HG03064 (cell line): ENCODE results near the gene PRODH.
"Not testable (repeated sequence)": the region's sequence is repeated elsewhere in the genome, so short reads cannot be mapped to it uniquely, and the experiment has no call there.

Experiments
- ATAC-seq: cut with Tn5 transposase; IDR thresholded peaks from one replicate; pipeline ENCODE4 v1.9.1; 2021; ENCODE audit warnings: low read depth; ENCODE audit not compliant: unreplicated experiment

Gene PRODH

DNA sequence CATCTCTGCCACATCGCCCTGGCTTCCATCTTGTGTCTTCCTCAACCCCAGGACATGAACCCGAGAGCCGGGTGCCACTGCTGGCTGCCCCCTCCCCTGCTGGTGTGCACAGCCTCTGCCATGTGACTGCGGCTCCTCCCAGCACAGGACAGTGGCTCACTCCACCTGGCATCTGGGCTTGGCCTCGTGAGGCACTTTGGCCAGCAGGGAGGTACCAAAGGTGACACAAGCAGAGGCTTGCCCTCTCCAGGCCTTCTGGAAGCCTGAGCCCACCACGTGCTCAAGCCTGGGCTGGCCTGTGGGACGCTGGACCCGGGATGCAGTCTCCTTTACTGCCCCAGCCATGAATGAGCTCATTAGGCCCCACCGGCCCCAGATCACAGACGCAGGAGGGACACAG lies 21.5 kb downstream of the PRODH start:
- ATAC-seq = not testable (repeated sequence)

DNA sequence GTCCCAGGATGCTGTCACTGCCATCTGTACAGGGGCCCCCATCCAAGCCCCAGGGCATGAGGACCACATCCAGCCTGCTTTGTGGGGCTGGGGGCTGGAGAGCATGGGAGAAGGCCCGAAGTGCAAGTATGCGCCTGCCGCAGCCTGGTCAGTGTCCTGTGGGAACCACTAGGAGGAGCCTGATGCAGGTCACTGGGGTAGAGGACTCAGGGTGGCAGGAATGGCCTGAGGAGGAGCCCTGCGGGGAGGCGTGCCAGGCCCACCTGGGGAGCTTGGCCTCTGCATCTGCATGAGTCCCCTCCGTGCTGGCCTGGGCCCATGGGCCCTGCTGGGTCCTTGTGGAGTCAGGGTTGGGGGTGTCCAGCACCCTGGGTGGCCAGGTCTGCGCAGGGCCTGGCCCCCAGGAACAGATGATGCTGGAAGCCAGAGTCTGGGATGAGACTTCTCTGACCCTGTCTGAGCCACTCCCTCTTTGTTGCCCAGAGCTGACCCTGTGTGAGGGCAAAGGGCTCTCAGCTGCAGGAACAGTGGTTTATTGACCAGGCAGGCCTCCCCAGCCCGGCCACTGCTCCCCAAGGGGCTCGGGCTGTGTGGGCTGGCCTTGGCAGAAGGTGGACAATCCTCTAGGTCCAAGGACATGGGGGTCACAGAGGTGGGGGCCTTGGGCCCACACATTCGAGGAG lies 23.7 kb downstream of the PRODH start:
- not testable (repeated sequence) for ATAC-seq

DNA sequence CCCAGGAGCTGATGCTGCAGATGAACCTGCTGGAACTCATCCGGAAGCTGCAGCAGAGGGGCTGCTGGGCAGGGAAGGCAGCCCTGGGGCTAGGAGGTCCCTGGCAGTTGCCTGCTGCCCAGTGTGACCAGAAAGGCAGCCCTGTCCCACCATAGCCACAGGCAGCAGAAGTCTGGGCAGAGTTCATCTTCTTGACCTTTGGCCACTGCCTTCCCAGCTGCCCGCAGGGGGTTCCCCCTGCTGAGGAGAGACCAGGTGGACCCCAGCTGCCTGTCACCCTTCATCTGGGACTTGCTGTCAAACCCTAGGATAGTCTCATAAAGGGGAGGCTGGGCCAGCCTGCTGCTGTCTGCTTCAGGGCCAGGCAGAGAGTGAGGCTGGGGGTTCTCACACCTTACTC lies 24.6 kb downstream of the PRODH start:
- not testable (repeated sequence) for ATAC-seq

DNA sequence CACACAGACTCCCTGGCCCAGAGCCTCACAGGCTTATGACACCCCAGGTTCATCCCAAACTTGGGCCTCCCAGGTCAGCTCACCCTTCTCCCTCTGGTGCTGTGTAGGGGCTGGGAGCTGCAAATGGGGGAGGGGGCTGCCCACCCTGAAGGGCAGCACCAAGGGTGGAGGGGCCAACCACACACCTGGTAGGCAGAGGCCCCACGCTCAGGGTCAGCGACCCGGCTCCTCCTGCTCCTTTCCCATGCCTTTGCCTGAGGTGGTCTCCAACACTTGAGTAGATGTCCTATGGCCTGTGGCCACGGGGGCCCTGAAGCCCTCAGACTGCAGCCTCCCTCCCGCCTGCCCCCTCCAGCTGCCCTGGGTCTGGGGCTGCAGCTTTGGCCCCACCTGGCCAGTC lies 26.5 kb downstream of the PRODH start:
- no peak for ATAC-seq

DNA sequence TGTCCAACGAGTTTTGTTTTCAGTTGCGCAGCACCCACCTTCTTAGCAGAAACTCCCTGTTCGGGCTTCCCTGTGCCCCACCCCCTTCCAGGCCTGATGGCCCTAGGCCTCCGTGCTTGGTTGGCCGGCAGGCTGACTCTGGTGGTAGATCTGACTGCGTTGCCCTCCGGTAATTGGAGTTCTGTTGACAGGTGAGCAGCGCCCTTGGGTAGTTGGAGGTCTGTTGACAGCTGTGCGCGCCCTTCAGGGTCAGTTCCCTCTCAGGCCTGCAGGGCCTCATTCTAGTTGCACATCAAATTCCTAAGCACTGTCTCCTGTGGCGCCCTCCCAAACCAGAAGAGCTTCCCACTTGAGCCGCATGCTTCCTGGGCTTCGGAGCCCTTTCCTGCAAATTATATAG lies 29.2 kb downstream of the PRODH start:
- ATAC-seq = no peak

DNA sequence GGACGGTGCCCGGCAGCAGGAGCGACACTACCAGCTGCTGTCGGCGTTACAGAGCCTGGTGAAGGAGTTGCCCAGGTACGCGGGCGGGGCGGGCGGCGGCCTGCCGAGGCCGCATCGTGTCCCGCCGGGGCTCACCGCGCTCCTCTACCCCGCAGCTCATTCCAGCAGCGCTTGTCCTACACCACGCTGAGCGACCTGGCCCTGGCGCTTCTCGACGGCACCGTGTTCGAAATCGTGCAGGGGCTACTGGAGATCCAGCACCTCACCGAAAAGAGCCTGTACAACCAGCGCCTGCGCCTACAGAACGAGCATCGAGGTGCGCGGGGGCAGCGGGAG lies 29.7 kb downstream of the PRODH start:
- ATAC-seq = not testable (repeated sequence)

DNA sequence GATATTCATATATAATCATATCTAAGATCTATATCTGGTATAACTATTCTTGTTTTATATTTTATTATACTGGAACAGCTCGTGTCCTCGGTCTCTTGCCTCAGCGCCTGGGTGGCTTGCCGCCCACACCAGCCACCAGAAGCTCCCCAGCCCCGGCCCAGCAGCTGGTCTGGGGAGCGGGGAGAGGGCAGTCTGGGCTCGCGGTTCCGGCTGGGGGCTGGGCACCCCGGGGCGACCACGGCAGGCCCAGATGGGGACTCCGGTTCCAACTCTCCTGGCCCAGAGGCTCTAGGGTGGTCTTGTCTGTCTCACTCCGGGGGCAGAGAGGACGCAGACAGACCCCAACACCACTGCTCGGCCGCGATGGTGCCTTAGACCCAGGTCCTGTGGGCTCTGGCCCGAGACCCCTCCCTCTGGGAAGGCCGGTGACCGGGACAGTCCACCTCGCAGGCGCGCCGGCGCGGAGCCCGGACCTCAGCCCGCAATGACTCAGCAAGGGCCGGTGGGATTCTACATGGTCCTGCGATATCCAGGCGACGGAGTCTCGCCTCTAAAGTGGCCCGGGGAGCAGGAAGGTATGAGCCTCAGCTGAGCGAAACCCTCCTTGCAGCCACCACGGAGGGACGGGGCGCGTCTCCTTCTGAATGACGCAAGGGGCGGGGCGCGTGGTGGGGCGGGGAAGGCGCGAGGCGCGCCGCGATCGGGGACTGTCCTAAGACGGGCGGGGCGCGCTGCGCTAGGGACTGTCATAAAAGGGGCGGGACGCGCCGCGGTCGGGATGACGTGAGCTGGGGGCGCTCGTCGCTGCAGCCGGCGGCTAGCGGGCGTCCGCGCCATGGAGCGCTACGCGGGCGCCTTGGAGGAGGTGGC lies 30.3 kb downstream of the PRODH start, which contains the start of gene DGCR6:
DGCR6 (plus strand) TSS at position 781 of the 870 bp plus-strand sequence; CDS start at position 836, 55 bp downstream.
- peak; percentile 89 for ATAC-seq

DNA sequence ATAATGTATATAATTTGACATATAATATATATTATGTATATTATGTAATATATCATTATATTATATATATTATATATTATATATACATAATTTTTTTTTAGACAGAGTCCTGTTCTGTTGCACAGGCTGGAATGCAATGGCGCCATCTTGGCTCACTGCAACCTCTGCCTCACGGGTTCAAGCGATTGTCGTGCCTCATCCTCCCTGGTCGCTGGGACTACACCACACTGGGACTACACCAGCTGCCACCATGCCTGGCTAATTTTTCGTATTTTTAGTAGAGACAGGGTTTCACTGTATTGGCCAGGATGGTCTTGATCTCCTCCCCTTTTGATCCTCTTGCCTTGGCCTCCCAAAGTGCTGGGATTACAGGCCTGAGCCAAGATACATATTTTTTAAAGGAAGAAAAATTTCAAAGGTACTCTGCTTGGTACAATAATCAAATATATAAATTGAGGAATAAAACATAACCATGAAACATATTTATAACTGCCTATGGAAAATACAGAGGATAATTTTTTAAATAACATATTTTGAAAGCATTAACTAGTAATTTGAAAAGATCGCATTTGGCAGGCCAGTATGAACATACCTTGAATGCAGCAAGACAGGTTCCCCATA lies 39.9 kb downstream of the PRODH start:
- not testable (repeated sequence) for ATAC-seq

DNA sequence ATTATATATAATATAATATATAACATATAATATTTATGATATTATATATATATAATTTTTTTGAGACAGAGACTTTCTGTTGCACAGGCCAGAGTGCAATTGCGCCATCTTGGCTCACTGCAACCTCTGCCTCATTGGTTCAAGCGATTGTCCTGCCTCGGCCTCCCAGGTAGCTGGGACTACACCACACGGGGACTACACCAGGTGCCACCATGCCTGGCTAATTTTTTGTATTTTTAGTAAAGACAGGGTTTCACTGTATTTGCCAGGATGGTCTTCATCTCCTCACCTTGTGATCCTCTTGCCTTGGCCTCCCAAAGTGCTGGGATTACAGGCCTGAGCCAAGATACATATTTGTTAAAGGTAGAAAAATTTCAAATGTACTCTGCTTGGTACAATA lies 42.3 kb downstream of the PRODH start:
- ATAC-seq = not testable (repeated sequence)

DNA sequence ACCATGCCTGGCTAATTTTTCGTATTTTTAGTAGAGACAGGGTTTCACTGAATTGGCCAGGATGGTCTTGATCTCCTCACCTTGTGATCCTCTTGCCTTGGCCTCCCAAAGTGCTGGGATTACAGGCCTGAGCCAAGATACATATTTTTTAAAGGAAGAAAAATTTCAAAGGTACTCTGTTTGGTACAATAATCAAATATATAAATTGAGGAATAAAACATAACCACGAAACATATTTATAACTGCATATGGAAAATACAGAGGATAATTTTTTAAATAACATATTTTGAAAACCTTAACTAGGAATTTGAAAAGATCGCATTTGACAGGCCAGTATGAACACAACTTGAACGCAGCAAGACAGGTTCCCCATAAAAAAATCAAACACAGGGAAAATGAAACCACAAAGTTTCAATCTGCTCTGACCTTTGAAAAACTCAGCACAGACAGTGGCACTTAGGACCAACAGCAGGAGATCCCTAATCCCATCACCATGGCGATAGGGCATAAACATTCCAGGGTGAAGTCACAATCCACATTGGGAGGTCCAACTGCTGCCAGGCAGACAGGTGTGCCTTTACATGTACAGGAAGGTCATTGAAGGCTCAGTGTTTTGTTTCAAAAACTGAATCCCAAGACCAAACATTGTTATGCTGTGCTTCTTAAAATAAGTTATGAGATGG lies 45.4 kb downstream of the PRODH start:
- not testable (repeated sequence) for ATAC-seq

DNA sequence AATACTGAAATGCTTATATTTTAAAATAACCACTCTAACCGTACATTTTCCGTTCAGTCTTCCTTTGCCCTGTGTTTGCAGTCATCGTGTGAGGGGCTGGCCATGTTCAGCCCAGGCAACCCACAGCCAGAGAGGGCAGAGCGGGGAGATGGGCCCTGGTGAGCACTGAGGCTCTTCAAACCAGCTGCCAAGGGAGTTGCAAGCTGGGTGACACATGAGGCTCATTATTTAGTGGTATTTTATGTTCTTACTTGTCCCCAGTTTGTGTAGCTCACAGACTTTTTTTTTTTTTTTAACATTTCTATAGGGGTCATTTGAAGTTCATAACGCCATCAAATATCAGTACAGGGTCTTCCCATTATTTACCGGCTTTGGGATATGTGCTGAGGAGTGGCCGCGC lies 48.0 kb downstream of the PRODH start:
- no peak for ATAC-seq

DNA sequence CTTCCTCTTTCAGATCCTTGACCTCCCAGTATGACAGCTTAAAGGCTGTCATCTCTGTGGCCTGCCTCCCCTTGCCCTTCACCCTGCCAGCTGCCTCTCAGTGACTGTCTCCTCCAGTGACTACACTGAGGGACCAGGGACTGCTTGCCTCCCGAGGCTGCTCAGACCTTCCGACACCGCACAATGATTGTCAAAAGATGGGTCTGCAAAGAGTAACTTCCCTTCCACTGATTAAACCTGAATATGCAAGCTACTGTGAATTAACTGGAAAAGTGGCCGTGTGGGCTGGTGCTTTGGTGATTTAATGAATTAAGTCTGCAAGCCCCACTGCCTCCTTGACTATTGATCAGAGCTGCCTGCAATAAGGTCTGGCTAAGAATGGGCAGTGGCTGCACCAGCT lies 51.6 kb downstream of the PRODH start:
- ATAC-seq = not testable (repeated sequence)

DNA sequence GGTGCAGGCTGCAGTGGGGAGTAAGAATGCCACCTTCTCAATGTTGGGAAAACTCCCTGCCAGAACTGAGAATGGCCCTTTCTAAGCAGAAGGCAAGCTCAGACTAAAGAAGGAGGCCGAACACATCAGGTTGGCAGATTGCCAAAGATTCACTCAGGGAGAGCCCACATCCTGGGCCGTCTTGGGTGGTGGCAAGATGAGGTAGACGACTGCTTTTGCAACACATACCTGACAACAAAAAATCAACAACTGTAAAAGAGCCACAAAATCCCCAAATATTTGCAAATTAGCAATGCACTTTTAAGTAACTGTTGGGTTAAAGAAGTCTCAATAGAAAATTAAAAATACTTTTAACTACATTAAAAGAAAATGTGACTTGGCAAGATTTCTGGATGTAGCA lies 54.8 kb downstream of the PRODH start:
- ATAC-seq = not testable (repeated sequence)
